ENCODE data around the gene RICTOR.

DNA sequence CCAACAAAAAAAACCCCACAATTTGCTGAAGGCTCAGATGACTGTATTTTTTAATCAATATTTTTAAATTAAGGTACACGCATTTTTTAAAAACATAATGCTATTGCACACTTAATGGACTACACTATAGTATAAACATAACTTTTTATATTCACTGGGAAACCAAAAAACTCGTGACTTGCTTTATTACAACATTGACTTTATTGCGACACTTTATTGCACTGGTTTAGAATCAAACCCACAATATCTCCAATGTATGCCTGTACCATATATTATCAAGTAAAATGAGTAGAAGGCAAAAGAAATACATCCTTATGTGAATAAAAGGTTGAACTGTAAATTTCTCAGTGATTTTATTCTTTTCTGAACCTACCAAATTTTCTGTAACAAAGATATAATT is 53.7 kb downstream of the RICTOR start:
- TF ChIP-seq EZH2 (IDR thresholded peaks at IDR 0.05; ENCODE audit: low read length, missing control alignments) = no peak
- no peak for TF ChIP-seq CTCF (conservative IDR thresholded peaks at IDR 0.05 in 1 of 2, IDR thresholded peaks at IDR 0.05 in 1 of 2; ENCODE audit: low read depth in 1 of 2, low read length in 2 of 2)
